GM21576 (cell line): Measurements from ENCODE around the gene INTS15.
"Not testable (repeated sequence)": the region's sequence is repeated elsewhere in the genome, so short reads cannot be mapped to it uniquely, and the experiment has no call there.

ENCODE experiments used
- ATAC-seq: cut with Tn5 transposase; IDR thresholded peaks from one replicate; pipeline ENCODE4 v1.9.1; 2021; ENCODE audit warnings: mild to moderate bottlenecking, moderate library complexity; ENCODE audit not compliant: unreplicated experiment

Gene INTS15

GRCh38 chr7:6576867-6577368, 12.9 kb upstream of the INTS15 start:
- not testable (repeated sequence) for ATAC-seq

- peak; percentile 95 for ATAC-seq
Observed at GRCh38 chr7:6577369-6578113, 12.3 kb upstream of the INTS15 start, which contains the start of gene ZDHHC4. TSS of gene ZDHHC4 (plus strand) at chr7:6577454. CDS start at chr7:6580562, 3,108 bp downstream.

GRCh38 chr7:6578114-6579084, 11.4 kb upstream of the INTS15 start:
- no peak for ATAC-seq

GRCh38 chr7:6579446-6579845, 10.4 kb upstream of the INTS15 start:
- ATAC-seq = no peak

GRCh38 chr7:6585746-6586432, 3.9 kb upstream of the INTS15 start:
- not testable (repeated sequence) for ATAC-seq

- no peak for ATAC-seq
Observed at GRCh38 chr7:6588566-6588965, 1.3 kb upstream of the INTS15 start.

GRCh38 chr7:6589151-6589828, 531 bp upstream of the INTS15 start:
- ATAC-seq = no peak

- ATAC-seq = peak; percentile 26
Observed at GRCh38 chr7:6590645-6591110, 857 bp downstream of the INTS15 start.

GRCh38 chr7:6600093-6600492, 10.3 kb downstream of the INTS15 start:
- ATAC-seq = no peak

GRCh38 chr7:6604458-6604857, 14.6 kb downstream of the INTS15 start:
- no peak for ATAC-seq

- no peak for ATAC-seq
Observed at GRCh38 chr7:6606866-6607583, 17.2 kb downstream of the INTS15 start.

- ATAC-seq = no peak
Observed at GRCh38 chr7:6607651-6608051, 17.8 kb downstream of the INTS15 start.

- ATAC-seq = no peak
Observed at GRCh38 chr7:6608081-6608480, 18.3 kb downstream of the INTS15 start.

GRCh38 chr7:6608794-6609193, 19.0 kb downstream of the INTS15 start:
- ATAC-seq = no peak

- ATAC-seq = no peak
Observed at GRCh38 chr7:6612819-6613218, 23.0 kb downstream of the INTS15 start.

- ATAC-seq = no peak
Observed at GRCh38 chr7:6613706-6614105, 23.9 kb downstream of the INTS15 start.

GRCh38 chr7:6614953-6615722, 25.3 kb downstream of the INTS15 start, which contains the start of gene ZNF853:
TSS of gene ZNF853 (plus strand) at chr7:6615610. CDS start at chr7:6616175, 565 bp downstream.
- no peak for ATAC-seq

- ATAC-seq = no peak
Observed at GRCh38 chr7:6615723-6616555, 26.1 kb downstream of the INTS15 start.
